ENCODE data around the gene TP53RK.

The TP53RK gene

DNA sequence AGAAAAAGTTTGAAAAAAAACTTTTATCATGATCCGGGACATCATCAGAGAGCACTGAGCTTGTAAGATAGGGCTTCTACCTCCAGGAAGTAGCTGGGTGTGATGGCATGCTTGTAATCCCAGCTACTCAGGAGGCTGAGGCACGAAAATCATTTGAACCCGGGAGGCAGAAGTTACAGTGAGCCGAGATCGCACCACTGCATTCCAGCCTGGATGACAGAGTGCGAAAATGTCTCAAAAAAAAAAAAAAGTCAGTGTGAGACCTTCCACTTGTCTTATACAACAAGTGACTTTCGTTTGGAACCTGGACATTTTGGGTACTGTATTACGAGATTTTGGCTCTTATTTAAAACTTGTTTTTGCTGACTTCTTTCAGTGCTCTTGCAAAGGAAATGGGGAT is 32.1 kb downstream of the TP53RK start:
- no peak for DNase-seq

GRCh38 chr20:46652699-46653098 is 36.5 kb downstream of the TP53RK start:
- no peak for DNase-seq

DNA sequence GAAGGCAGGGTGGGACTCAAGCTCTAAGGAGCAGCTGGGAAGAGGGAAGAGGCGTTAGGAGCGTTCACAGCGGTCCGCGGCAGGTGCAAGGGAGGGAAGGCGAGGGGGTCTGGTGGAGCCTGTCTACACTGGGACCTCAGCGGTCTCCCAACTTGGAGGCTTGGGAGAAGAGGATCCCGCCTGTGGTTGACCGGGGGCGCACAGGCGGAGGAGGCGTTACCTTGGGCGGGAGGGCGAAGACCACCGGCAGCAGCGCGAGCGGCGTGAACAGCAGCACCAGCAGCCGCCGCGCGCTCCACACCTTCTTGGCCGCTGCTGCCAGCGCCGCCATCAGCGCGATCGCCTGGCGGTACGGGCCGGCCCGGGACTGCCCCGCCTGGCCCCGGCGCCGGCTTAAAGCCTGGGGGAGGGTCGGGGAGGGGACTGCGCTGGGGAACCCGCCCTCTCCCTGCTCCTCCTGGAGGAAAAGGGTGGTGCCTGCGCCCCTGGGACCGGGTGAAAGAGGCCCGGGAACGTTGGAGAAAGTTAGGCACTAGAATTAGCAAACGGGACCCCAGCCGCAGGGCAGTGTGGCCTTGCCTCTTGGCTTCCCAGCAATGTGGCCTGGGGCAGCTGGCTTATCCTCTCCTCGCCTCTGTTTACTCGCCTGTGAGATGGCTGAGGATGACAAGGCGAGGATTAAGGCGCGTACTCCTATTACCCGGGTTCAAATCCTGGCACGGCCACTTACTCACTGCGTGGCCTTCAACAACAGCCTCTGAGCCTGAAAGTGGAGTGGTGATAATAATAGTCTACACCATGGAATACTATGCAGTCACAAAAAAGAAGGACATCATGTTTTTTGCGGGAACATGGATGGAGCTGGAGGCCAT is 37.9 kb downstream of the TP53RK start, which contains the start of gene SLC13A3:
Gene SLC13A3, minus strand, starts transcription at position 369 of the 872 bp plus-strand sequence. Its CDS starts 38 bp downstream, at position 331.
- peak; percentile 69 for DNase-seq

GRCh38 chr20:46650575-46651090 is 38.6 kb downstream of the TP53RK start:
- DNase-seq: no peak

- no peak for DNase-seq
These were observed 39.2 kb downstream of the TP53RK start for GRCh38 chr20:46649965-46650542.

DNA sequence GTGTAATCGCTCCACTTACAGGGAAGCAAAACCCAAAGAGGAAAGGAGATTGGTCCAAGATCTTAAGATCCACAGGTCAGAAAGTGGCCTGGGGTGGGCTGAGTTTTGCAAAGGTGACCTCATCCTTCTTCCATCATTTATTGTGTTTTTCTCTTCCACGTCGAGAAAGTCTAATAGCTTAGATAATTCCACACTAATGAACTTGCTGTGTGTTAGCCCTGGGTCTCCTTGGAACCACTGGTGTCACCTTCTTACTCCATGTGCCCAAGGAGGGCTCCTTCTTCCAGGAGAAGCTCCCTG is 39.6 kb downstream of the TP53RK start:
- no peak for DNase-seq

GRCh38 chr20:46648903-46649649 is 40.2 kb downstream of the TP53RK start:
- DNase-seq: no peak

DNA sequence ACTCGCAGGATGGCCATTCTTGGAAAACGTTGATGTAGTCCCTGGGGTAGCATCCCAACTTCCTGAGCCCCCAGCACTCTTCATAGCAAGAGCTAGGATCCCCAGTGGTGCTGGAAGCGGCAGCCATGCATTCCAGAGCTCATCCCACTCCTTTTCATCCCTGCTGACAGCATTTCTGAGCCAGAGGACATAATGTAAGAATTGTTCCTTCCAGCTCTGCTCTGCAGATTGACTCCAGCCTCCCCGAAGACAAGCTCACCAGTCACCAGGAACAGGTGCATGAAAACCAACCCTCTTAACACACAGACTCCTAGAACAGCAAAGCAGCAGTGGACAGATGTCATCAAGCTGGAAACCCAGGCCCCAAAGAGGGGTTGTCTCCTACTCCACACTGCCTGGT is 41.8 kb downstream of the TP53RK start:
- no peak for DNase-seq

DNA sequence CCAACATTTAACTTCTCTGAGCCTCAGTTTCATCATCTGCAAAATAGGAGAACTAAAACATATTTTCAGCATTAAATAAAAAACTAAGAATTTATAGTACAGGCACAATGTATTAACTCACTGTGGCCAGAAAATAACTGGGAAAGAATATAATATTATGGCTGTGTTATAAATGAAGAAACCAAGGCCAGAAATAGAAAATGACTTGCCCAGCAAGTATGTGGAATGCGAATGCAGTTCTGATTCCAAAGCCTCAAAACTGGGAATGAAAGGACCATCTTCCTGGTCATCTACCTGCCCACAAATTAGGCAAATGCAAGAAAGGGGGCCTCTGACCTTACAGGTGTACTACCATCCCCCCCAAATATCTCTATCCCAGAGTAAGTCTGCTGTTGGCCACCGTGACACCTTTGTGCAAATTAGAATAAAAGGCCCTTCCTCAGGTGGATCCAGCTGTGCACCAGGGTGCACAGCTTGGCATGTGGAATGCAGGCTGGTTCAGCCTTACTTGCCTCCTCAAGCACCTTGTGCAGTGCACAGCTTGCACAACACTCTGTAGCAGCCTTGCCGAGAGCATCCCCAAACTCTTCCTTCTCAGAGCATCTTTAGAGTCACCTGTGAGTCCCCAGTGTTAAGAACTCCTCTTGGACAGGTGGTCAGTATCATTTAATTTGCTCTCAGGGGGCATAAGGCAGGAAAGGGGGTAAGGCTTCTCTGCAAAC is 42.4 kb downstream of the TP53RK start:
- no peak for DNase-seq

DNA sequence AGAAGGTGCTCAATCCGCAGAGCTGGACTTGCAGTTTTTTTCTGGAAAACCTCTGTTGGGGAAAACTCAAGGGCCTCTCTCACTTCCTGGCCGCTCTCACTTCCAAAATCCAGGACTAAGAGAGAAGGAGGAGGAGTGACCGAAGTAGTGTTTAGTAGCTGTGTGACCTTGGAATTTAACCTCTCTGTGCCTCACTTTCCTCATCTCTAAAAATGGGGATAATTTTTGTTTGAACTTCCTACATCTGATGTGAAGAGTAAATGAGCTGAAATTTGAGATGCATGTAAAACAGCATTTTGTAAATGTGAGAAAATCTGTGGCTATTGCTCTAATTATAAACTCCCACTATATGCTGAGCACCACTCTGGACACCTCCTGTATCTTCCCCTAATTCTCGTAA is 43.1 kb downstream of the TP53RK start:
- no peak for DNase-seq

DNA sequence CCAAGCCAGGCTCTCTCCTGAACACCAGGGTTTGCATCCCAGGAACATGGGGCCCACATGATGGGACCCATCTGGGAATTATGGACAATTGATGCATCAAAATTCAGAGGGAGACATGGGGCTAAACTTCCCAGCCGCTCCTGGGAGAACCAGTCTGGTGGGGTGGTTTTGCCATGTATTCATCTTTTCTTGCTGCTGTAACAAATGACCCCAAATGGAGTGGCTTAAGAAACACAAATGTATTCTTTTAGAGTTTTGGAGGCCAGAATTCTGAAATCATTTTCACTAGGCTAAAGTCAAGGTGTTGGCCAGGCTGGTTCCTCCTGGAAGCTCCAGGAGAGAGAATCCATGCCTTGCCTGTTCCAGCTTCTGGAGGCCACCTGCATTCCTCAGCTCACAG is 44.5 kb downstream of the TP53RK start:
- no peak for DNase-seq

DNA sequence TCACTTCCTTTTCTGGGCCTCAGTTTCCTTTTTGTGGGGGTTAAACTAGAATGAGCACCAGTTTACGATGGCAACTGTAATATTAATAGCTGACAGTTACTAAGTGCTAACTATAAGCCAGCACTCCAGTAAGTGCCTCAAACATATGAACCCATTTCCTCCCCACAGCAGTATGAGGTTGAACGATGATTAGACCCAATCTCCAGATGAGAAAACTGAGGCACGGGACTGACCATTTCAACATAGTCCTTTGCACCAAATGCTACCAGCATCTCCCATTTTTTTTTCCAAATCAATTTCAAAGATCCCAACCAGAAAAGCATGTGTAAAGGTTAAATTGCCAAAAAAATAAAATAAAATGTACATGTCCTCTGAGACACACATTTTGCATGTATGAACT is 45.1 kb downstream of the TP53RK start:
- DNase-seq: no peak

GRCh38 chr20:46642969-46643343 is 46.3 kb downstream of the TP53RK start:
- no peak for DNase-seq

GRCh38 chr20:46642265-46642968 is 46.8 kb downstream of the TP53RK start:
- DNase-seq: peak; percentile 76

DNA sequence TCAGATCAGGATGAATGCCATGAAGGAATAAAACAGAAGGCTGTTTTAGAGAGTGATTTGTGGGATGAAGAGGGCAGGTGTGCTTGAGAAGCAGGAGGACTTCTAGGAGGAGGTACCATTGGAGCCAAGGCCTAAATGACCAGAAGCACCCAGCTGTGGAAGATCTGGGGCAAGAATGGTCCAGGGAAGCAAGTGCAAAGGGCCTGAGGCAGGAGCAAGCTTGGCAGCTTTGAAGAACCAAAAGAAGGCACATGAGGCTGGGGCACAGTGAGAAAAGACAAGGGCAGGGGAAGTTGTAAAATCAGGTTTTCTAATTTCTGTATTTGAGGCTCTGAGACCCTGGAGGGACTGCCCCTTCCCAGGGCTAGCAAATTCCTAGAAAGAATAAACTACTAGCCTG is 47.8 kb downstream of the TP53RK start:
- DNase-seq: no peak

- no peak for DNase-seq
These were observed 48.5 kb downstream of the TP53RK start for GRCh38 chr20:46640536-46641311.

GRCh38 chr20:46640044-46640443 is 49.2 kb downstream of the TP53RK start:
- peak; percentile 77 for DNase-seq

GRCh38 chr20:46639587-46639986 is 49.7 kb downstream of the TP53RK start:
- DNase-seq: no peak

GRCh38 chr20:46638898-46639274 is 50.4 kb downstream of the TP53RK start:
- DNase-seq: no peak

DNA sequence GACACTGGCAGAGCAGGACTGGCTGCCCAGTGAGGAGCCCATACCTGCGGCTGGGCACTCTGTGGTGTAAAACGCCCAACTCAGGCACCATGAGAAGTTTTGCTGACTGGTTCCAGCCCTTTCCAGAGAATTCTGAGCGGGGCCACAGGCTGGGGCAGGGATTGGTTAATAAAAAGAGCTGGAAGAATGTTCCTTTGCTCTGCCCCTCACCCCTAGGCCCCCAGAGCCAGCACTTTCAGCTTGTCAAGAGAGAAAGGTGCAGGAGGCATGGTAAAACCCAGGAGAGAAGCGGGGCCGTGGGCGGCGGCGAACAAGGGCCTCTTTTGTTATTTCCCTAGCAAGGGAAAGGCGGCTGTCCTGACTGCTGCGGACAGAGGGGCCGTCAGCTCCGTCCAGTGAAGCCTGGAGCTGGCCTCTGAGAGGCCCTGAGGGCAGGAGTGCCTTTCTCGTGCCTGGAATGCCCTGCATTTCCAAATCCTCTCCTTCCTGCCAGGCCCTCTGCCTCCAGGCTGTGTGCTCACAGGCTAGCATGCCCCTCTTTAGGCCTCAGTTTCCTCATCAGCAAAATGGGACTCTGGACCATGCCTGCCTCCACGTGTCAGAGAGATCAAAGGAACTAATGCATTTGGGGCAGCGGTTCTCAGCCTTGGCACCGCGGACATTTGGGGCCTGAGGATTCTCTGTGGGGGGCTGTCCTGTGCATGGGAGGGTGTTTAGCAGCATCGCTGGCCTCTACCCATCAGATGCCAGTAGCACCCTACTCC is 50.9 kb downstream of the TP53RK start:
- peak; percentile 98 for DNase-seq
